KMS-11 (cell line): Measurements from ENCODE around the gene SLC22A12.

Source experiments
- H2AFZ ChIP-seq: fragments of 200-600 bp; sonication (generic); 2 replicates; pipeline ENCODE4 v1.6.1; 2016; ENCODE audit warnings: antibody characterized with exemption, mixed run types, low read depth
- H3K27ac ChIP-seq: fragments of 200-600 bp; sonication (generic); 2 replicates; pipeline ENCODE4 v1.6.1; 2016; ENCODE audit warnings: mild to moderate bottlenecking, mixed run types
- H3K27me3 ChIP-seq: fragments of 200-600 bp; sonication (generic); 2 replicates; pipeline ENCODE4 v1.6.1; 2017; ENCODE audit warnings: mild to moderate bottlenecking, low read depth, mixed run types, moderate library complexity; ENCODE audit not compliant: insufficient read depth
- H3K36me3 ChIP-seq: fragments of 200-600 bp; sonication (generic); 2 replicates; pipeline ENCODE4 v1.6.1; 2017; ENCODE audit warnings: mild to moderate bottlenecking, mixed run types; ENCODE audit not compliant: insufficient read depth
- H3K4me1 ChIP-seq: fragments of 200-600 bp; sonication (generic); 2 replicates; pipeline ENCODE4 v1.6.1; 2016; ENCODE audit warnings: mild to moderate bottlenecking, low read depth, mixed run types; ENCODE audit not compliant: poor library complexity, severe bottlenecking
- H3K4me2 ChIP-seq: fragments of 200-600 bp; sonication (generic); 2 replicates; pipeline ENCODE4 v1.7.0; 2016; ENCODE audit warnings: mild to moderate bottlenecking, mixed run types
- H3K4me3 ChIP-seq: fragments of 200-600 bp; sonication (generic); IDR thresholded peaks from 2 replicates; pipeline ENCODE4 v1.6.1; 2017; ENCODE audit warnings: low read depth, low read length, mixed read lengths; ENCODE audit not compliant: insufficient read depth
- H3K79me2 ChIP-seq: fragments of 200-600 bp; sonication (generic); 2 replicates; pipeline ENCODE4 v1.6.1; 2016; ENCODE audit warnings: low read depth, mixed run types; ENCODE audit not compliant: insufficient read depth
- H3K9ac ChIP-seq: fragments of 200-600 bp; sonication (generic); 2 replicates; pipeline ENCODE4 v1.6.1; 2016; ENCODE audit warnings: mild to moderate bottlenecking, mixed run types
- H4K20me1 ChIP-seq: fragments of 200-600 bp; sonication (generic); 2 replicates; pipeline ENCODE4 v1.6.1; 2016; ENCODE audit warnings: mild to moderate bottlenecking, mixed run types; ENCODE audit not compliant: insufficient read depth
- TF ChIP-seq, protein P1 (sequence below): fragments of 200-600 bp; sonication (generic); conservative IDR thresholded peaks from 2 replicates; pipeline ENCODE4 v1.6.1; 2017; ENCODE audit warnings: low read depth, mild to moderate bottlenecking, antibody characterized with exemption, low read length, moderate library complexity, mixed read lengths

Gene SLC22A12

DNA sequence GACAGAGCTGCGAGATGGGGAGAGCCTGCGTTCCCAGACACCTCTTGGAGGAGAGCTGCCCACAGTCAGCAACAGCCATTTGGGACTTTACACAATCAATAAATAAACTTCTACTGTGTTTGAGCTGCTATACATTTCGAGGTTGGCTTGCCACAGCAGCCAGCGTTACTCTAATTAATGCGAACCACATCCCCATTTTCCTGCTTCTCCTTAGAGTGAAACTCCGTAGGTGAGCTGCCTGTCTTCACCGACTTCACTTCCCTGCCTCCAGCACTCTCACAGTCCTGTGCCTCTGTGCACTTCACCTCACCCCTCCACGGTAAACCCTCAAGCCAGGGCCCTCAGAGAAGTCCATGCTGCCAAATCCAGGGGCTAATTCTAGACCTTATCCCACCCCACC lies 5.9 kb upstream of the SLC22A12 start:
- no peak overlapping the region for H3K4me2 ChIP-seq
- peaks cover 74% of the 10 kb centered on the region for H3K27me3 ChIP-seq
- H2AFZ ChIP-seq = no peak overlapping the region
- no peak overlapping the region for H3K4me3 ChIP-seq
- no peak overlapping the region for H3K9ac ChIP-seq
- H3K27ac ChIP-seq = no peak overlapping the region
- H3K36me3 ChIP-seq = no peaks in the 10 kb centered on the region
- H3K4me1 ChIP-seq = no peaks in the 10 kb centered on the region
- TF ChIP-seq, protein P1, sequence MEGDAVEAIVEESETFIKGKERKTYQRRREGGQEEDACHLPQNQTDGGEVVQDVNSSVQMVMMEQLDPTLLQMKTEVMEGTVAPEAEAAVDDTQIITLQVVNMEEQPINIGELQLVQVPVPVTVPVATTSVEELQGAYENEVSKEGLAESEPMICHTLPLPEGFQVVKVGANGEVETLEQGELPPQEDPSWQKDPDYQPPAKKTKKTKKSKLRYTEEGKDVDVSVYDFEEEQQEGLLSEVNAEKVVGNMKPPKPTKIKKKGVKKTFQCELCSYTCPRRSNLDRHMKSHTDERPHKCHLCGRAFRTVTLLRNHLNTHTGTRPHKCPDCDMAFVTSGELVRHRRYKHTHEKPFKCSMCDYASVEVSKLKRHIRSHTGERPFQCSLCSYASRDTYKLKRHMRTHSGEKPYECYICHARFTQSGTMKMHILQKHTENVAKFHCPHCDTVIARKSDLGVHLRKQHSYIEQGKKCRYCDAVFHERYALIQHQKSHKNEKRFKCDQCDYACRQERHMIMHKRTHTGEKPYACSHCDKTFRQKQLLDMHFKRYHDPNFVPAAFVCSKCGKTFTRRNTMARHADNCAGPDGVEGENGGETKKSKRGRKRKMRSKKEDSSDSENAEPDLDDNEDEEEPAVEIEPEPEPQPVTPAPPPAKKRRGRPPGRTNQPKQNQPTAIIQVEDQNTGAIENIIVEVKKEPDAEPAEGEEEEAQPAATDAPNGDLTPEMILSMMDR = no peak
- no peaks in the 10 kb centered on the region for H3K79me2 ChIP-seq
- H4K20me1 ChIP-seq = no peaks in the 10 kb centered on the region

DNA sequence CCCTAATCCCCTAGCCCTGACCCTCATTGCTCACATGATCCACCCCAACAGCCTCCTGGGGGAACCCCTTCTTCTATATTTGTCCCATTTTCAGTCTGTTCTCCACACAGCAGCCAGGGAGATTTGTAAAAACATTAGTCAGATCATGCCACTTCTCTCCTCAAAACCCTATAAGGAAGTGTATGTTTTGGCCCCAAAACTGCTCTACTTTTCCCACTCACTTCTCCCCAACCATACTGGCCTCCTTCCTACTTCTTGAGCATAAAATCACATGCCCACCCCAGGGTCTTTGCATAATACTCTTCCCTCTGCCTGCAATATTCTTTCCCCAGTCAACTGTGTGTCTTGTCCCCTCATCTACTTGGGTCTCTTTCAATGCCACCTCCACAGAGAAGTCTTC lies 4.7 kb upstream of the SLC22A12 start:
- Histone ChIP-seq H4K20me1 (no peaks in the 10 kb centered on the region), H3K9ac (no peak overlapping the region), H3K27ac (no peak overlapping the region), H3K79me2 (no peaks in the 10 kb centered on the region), H3K27me3 (peaks cover 69% of the 10 kb centered on the region), H3K4me1 (no peaks in the 10 kb centered on the region), H2AFZ (no peak overlapping the region), H3K4me2 (no peak overlapping the region), H3K36me3 (no peaks in the 10 kb centered on the region), H3K4me3 (no peak overlapping the region)
- TF ChIP-seq, protein P1 = no peak

DNA sequence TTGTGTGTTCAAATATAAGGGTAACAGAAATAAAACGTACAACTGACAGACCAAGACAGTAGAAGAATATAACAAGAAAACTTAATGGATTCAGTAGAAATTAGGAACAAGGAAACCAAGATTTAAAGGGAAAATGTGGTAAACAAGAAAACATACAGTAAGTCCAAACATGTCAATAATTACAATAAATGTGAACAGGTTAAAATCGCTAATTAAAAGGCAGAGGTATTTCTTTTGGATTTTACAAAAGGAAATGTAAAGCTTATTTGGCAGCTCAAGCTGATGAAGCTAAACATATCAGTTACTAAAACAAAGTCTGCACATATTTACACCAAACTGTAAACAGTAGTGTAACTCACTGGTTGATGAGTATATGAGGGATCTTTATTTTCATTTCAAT lies 2.3 kb upstream of the SLC22A12 start:
- no peaks in the 10 kb centered on the region for H3K36me3 ChIP-seq
- no peak overlapping the region for H3K4me2 ChIP-seq
- H3K4me1 ChIP-seq = no peaks in the 10 kb centered on the region
- H4K20me1 ChIP-seq = no peaks in the 10 kb centered on the region
- H2AFZ ChIP-seq = no peak overlapping the region
- TF ChIP-seq, protein P1 = no peak
- H3K27me3 ChIP-seq = peaks cover 74% of the 10 kb centered on the region
- no peak overlapping the region for H3K4me3 ChIP-seq
- H3K27ac ChIP-seq = no peak overlapping the region
- no peak overlapping the region for H3K9ac ChIP-seq
- no peaks in the 10 kb centered on the region for H3K79me2 ChIP-seq

DNA sequence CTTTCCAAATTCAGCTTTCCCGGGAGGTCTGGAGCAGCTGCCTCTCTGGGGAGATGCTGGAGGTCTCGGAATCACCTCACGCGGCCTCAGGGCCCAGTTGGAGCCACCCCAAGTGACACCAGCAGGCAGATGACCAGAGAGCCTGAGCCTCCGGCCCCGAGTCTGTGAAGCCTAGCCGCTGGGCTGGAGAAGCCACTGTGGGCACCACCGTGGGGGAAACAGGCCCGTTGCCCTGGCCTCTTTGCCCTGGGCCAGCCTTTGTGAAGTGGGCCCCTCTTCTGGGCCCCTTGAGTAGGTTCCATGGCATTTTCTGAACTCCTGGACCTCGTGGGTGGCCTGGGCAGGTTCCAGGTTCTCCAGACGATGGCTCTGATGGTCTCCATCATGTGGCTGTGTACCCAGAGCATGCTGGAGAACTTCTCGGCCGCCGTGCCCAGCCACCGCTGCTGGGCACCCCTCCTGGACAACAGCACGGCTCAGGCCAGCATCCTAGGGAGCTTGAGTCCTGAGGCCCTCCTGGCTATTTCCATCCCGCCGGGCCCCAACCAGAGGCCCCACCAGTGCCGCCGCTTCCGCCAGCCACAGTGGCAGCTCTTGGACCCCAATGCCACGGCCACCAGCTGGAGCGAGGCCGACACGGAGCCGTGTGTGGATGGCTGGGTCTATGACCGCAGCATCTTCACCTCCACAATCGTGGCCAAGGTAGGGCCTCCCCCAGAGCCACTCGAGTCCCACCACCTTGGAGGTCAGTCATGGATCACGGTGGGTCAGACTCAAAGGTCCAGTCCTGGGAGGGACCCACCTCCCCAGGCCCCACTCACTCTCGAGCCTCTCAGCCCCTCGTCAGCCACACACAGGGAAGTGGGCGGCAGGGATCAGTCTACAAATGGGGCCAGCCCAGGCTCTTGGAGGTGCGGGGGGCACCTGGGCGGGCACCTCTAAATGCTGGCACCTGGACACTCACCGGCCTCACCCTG lies 525 bp downstream of the SLC22A12 start:
- Histone ChIP-seq H3K27me3 (peaks cover 56% of the 10 kb centered on the region; the same call in 1 of the 2 replicates), H3K9ac (no peak overlapping the region), H2AFZ (no peak overlapping the region), H3K4me2 (no peak overlapping the region), H4K20me1 (no peaks in the 10 kb centered on the region), H3K36me3 (no peaks in the 10 kb centered on the region), H3K27ac (no peak overlapping the region), H3K4me3 (no peak overlapping the region), H3K4me1 (no peaks in the 10 kb centered on the region), H3K79me2 (no peaks in the 10 kb centered on the region)
- TF ChIP-seq, protein P1 = no peak
